ENCODE data around the gene HENMT1.

GRCh38 chr1:108627256-108627655 is 33.6 kb downstream of the HENMT1 start:
- TF ChIP-seq YY1 (tag by site-specific recombination; IDR thresholded peaks at IDR 0.05) (no peak), ZNF529 (tag by site-specific recombination; IDR thresholded peaks at IDR 0.05; ENCODE audit: insufficient replicate concordance) (no peak), CTCF (tag by site-specific recombination; IDR thresholded peaks at IDR 0.05) (no peak)

All from HEK293 (cell line).